ENCODE results near the gene SLC44A4.
"Not testable (repeated sequence)": the region's sequence is repeated elsewhere in the genome, so short reads cannot be mapped to it uniquely, and the experiment has no call there.

SLC44A4 gene

DNA sequence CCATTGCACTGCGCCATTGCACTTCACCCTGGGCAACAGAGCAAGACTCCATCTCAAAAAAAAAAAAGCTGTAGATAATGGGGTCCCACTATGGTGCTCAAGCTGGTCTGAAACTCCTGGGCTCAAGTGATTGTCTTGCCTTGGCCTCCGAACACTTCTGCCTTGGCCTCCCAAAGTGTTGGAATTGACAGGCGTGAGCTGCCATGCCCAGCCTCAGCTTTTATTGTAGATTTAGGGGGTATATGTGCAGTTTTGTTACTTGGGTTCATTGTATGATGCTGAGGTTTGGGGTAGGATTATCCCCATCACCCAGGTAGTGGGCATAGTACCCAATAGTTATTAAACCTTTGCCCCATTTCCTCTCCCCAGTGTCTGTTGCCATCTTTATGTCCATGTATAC is 39.8 kb downstream of the SLC44A4 start:
- Histone ChIP-seq H3K27me3 (ENCODE audit: control insufficient read depth, insufficient read depth, low read length) (no peaks in the 10 kb centered on the region), H3K36me3 (ENCODE audit: control insufficient read depth, insufficient read depth, low read length) (peaks cover 12% of the 10 kb centered on the region), H3K4me3 (ENCODE audit: low read length) (no peak overlapping the region), H3K9me3 (ENCODE audit: control insufficient read depth, low read length) (no peaks in the 10 kb centered on the region), H3K4me1 (ENCODE audit: control insufficient read depth, insufficient read depth, low read length) (peaks cover 33% of the 10 kb centered on the region), H3K9ac (ENCODE audit: low read length) (no peak overlapping the region)

DNA sequence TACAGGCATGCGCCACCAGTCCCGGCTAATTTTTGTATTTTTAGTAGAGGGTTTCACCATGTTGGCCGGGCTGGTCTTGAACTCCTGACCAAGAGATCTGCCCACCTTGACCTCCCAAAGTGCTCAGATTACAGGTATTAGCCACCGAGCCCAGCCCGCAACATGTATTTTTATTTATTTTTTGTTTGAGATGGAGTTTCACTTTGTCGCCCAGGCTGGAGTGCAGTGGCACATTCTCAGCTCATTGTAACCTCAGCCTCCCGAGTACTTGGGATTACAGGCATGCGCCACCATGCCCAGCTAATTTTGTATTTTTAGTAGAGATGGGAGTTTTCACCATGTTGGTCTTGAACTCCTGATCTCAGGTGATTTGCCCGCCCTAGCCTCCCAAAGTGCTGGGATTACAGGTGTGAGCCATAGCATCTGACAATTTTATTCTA is 40.7 kb downstream of the SLC44A4 start:
- Histone ChIP-seq H3K4me1 (ENCODE audit: control insufficient read depth, insufficient read depth, low read length) (peaks cover 34% of the 10 kb centered on the region), H3K36me3 (ENCODE audit: control insufficient read depth, insufficient read depth, low read length) (peaks cover 12% of the 10 kb centered on the region)
- not testable (repeated sequence) for H3K9me3 ChIP-seq (ENCODE audit: control insufficient read depth, low read length)

DNA sequence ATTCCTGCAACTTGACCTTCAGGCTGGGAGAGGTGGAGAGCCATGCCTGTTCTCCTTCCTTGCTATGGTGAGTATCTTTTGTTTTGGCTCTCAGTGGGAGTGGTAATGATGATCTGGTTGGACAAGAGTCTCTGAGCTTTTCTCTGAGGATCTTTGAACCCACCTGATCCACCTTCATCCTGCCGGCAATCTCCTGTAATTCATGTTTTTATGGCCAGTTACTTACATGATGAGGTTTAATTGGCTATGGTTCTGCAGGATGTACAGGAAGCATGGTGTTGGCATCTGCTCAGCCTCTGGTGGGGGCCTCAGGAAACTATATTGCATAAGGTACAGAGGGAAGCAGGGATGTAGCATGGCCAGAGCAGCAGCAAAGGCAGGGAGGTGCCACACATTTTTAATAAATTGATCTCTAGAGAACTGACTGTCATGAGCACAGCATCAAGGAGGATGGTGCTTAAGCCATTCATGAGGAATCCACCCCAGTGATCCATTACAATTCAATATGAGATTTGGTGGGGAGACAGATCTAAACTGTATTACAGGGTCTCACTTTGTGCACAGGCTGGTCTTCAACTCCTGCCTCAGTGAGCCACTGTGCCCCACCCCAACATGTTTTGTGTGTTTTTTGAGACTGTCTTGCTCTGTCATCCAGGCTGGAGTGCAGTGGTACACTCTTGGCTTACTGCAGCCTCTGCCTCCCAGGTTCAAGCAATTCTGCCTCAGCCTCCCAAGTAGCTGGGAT is 41.3 kb downstream of the SLC44A4 start:
- H3K9ac ChIP-seq (ENCODE audit: low read length): peak overlapping the region; percentile 74
- no peaks in the 10 kb centered on the region for H3K27me3 ChIP-seq (ENCODE audit: control insufficient read depth, insufficient read depth, low read length)
- H3K4me1 ChIP-seq (ENCODE audit: control insufficient read depth, insufficient read depth, low read length): peaks cover 35% of the 10 kb centered on the region
- H3K9me3 ChIP-seq (ENCODE audit: control insufficient read depth, low read length): no peaks in the 10 kb centered on the region
- H3K4me3 ChIP-seq (ENCODE audit: low read length): no peak overlapping the region
- H3K36me3 ChIP-seq (ENCODE audit: control insufficient read depth, insufficient read depth, low read length): peaks cover 12% of the 10 kb centered on the region

More for the DNA sequence above, 40.7 kb downstream of the SLC44A4 start:
- not testable (repeated sequence) for H3K27me3 ChIP-seq (ENCODE audit: control insufficient read depth, insufficient read depth, low read length); H3K4me3 ChIP-seq (ENCODE audit: low read length); H3K9ac ChIP-seq (ENCODE audit: low read length)

DNA sequence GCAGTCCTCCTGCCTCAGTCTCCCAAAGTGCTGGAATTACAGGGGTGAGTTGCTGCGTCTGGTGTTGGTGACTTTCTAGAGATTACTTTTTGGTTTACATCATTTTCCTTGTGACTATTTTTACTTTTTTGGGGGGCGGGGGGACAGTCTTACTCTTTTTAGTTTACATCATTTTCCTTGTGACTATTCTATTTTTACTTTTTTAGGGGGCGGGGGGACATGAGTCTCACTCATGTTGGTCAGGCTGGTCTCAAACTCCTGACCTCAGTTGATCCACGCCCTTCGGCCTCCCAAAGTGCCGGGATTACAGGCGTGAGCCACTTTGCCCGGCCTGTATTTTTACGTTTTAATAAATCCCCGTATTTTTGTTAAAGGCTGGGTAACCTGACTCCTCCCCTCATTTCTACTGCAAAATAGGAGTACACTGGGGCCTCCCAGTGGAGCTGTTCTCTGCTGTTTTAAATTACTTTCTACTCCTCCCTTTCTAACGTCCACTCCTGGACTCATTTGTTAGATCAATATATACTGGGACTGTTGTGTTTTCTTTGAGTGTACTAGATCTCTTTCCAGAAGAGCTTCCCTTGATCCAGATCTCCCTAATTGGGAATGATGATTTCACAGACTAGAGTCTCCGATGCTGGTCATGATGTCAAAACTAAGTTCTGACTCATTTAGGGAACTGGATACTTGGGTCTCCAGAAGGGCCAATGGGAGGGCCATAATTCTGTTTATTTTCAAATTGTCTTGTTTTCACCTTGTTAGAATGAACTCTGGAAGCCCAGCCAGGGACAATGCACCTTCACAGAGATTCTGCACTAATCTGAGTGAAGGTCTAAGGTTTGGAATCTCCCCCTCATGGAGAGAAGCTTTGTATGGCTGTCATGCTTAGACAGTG is 42.1 kb downstream of the SLC44A4 start:
- Histone ChIP-seq H3K9me3 (ENCODE audit: control insufficient read depth, low read length) (no peaks in the 10 kb centered on the region), H3K9ac (ENCODE audit: low read length) (peak overlapping the region; percentile 74), H3K4me3 (ENCODE audit: low read length) (peak overlapping the region; percentile 22), H3K27me3 (ENCODE audit: control insufficient read depth, insufficient read depth, low read length) (no peaks in the 10 kb centered on the region), H3K4me1 (ENCODE audit: control insufficient read depth, insufficient read depth, low read length) (peaks cover 36% of the 10 kb centered on the region), H3K36me3 (ENCODE audit: control insufficient read depth, insufficient read depth, low read length) (peaks cover 12% of the 10 kb centered on the region)

DNA sequence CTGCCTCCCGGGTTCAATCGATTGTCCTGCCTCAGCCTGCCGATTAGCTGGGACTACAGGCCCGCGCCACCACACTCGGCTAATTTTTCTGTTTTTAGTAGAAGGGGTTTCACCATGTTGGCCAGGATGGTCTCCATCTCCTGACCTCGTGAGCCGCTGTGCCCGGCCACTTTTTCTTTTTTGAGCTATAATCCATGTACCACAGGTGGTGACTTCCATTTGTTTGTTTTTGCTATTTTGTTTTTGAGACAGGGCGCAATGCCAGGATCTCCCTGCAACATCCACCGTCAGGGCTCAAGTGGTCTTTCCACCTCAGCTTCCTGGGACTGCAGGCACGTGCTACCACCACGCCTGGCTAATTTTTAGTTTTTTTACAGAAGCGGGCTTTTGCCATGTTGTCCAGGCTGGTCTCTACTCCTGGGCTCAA is 42.7 kb downstream of the SLC44A4 start:
- Histone ChIP-seq H3K9me3 (ENCODE audit: control insufficient read depth, low read length) (no peaks in the 10 kb centered on the region), H3K36me3 (ENCODE audit: control insufficient read depth, insufficient read depth, low read length) (peaks cover 12% of the 10 kb centered on the region), H3K4me3 (ENCODE audit: low read length) (peak overlapping the region; percentile 22), H3K27me3 (ENCODE audit: control insufficient read depth, insufficient read depth, low read length) (no peaks in the 10 kb centered on the region), H3K9ac (ENCODE audit: low read length) (peak overlapping the region; percentile 74), H3K4me1 (ENCODE audit: control insufficient read depth, insufficient read depth, low read length) (peaks cover 41% of the 10 kb centered on the region)

DNA sequence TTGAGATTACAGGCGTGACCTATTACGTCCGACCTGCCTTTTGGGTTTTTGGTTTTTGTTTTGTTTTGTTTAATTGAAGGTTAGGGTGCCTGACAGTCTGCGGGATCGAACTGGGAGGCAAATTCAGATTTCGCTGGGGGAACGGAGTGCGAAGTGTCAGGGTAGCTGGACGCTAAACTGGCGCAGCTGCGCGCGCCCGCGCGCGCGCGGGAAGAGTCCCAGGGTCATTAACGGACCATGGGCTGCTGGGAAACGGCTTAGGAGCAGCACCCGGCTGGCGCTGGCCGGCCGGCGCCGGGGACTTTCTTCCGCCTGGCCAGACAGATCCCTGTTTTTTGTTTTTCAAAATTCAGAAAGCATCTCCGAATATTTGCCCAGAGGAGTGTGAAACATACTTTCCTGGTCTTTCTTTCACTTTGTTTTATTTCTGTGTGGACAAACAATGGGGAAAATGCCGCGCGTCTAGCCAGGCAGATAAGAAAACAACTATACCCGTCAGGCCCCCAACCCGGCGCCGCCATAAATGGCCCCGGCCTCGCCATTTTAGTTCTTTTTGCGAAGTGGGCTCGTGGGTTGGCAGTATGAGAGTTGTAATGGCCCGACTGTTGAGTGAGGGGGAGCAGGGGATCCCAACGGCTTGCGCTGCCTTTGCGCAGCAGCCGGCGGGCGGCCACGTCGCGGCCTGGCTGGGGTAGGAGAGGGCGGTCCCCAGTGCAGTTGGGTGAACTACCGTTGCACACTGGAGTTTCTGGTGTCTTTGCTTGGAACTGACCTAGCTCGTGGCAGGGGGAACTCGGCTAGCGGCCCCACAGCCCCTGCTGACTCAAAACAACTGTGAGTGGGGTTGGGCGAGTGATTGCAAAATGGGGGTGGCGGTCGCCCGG is 44.2 kb downstream of the SLC44A4 start:
- H3K4me1 ChIP-seq (ENCODE audit: control insufficient read depth, insufficient read depth, low read length): peaks cover 45% of the 10 kb centered on the region

DNA sequence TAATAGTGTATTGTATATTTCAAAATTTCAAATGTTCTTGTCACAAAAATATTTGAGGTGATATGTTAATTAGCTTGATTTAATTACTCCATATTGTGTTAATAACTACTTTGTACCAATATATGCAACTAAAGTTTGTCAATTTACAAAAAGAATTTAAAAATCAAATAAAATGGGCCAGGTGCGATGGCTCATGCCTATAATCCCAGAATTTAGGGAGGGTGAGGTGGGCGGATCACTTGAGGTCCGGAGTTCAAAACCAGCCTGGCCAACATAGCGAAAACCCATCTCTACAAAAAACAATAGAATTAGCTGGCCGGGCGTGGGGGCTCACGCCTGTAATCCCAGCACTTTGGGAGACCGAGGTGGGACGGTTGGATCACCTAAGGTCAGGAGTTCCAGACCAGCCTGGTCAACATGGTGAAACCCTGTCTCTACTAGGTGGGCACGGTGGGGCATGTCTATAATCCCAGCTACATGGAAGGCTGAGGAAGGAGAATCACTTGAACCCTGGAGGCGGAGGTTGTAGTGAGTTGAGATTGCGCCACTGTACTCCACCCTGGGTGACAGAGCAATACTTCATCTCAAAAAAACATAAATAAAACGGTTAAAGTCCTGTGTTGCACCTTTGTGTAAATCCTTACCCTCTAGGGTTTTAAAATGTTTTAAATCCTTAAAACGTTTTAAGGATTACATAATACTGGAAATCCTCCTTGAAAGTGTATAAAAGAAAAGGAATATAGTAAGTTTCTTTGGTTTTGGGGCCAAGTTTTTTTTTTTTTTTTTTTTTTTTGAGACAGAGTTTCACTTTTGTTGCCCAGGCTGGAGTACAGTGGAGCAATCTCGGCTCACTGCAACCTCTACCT is 47.2 kb downstream of the SLC44A4 start:
- Histone ChIP-seq H3K9me3 (ENCODE audit: control insufficient read depth, low read length) (no peaks in the 10 kb centered on the region), H3K4me1 (ENCODE audit: control insufficient read depth, insufficient read depth, low read length) (peaks cover 27% of the 10 kb centered on the region), H3K4me3 (ENCODE audit: low read length) (no peak overlapping the region), H3K27me3 (ENCODE audit: control insufficient read depth, insufficient read depth, low read length) (no peaks in the 10 kb centered on the region), H3K9ac (ENCODE audit: low read length) (peak overlapping the region; percentile 34), H3K36me3 (ENCODE audit: control insufficient read depth, insufficient read depth, low read length) (no peaks in the 10 kb centered on the region)

More for the DNA sequence above, 44.2 kb downstream of the SLC44A4 start:
- Histone ChIP-seq H3K9ac (ENCODE audit: low read length) (peak overlapping the region; percentile 93), H3K36me3 (ENCODE audit: control insufficient read depth, insufficient read depth, low read length) (peaks cover 12% of the 10 kb centered on the region), H3K4me3 (ENCODE audit: low read length) (peak overlapping the region; percentile 94), H3K9me3 (ENCODE audit: control insufficient read depth, low read length) (no peaks in the 10 kb centered on the region), H3K27me3 (ENCODE audit: control insufficient read depth, insufficient read depth, low read length) (no peaks in the 10 kb centered on the region)

DNA sequence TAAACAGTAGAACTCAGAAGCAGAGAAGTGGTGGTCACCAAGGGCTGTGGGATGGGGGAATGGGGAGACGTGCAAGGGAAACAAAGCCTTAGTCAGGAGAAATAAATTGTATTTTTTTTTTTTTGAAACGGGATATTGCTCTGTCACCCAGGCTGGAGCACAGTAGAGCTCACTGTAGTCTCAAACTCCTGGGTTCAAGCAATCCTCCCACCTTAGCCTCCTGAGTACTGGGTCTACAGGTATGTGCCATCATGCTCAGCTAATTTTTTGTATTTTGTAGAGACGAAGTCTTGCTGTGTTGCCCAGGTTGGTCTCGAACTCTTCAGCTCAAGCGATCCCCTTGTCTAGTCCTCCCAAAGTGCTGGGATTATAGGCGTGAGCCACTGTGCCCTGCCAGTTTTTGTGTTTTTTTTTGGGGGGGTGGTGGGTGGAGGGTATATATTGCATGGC is 47.9 kb downstream of the SLC44A4 start:
- Histone ChIP-seq H3K27me3 (ENCODE audit: control insufficient read depth, insufficient read depth, low read length) (no peaks in the 10 kb centered on the region), H3K4me3 (ENCODE audit: low read length) (peak overlapping the region; percentile 18), H3K9me3 (ENCODE audit: control insufficient read depth, low read length) (no peaks in the 10 kb centered on the region), H3K36me3 (ENCODE audit: control insufficient read depth, insufficient read depth, low read length) (no peaks in the 10 kb centered on the region), H3K9ac (ENCODE audit: low read length) (peak overlapping the region; percentile 59), H3K4me1 (ENCODE audit: control insufficient read depth, insufficient read depth, low read length) (peaks cover 27% of the 10 kb centered on the region)

DNA sequence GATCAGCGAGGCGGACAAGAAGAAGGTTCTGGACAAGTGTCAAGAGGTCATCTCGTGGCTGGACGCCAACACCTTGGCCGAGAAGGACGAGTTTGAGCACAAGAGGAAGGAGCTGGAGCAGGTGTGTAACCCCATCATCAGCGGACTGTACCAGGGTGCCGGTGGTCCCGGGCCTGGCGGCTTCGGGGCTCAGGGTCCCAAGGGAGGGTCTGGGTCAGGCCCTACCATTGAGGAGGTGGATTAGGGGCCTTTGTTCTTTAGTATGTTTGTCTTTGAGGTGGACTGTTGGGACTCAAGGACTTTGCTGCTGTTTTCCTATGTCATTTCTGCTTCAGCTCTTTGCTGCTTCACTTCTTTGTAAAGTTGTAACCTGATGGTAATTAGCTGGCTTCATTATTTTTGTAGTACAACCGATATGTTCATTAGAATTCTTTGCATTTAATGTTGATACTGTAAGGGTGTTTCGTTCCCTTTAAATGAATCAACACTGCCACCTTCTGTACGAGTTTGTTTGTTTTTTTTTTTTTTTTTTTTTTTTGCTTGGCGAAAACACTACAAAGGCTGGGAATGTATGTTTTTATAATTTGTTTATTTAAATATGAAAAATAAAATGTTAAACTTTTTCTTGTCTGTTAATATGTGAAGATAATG is 49.0 kb downstream of the SLC44A4 start:
- H3K4me1 ChIP-seq (ENCODE audit: control insufficient read depth, insufficient read depth, low read length): peaks cover 36% of the 10 kb centered on the region
- H3K9me3 ChIP-seq (ENCODE audit: control insufficient read depth, low read length): no peaks in the 10 kb centered on the region
- H3K9ac ChIP-seq (ENCODE audit: low read length): peak overlapping the region; percentile 59
- H3K27me3 ChIP-seq (ENCODE audit: control insufficient read depth, insufficient read depth, low read length): no peaks in the 10 kb centered on the region
- H3K4me3 ChIP-seq (ENCODE audit: low read length): peak overlapping the region; percentile 70
- no peaks in the 10 kb centered on the region for H3K36me3 ChIP-seq (ENCODE audit: control insufficient read depth, insufficient read depth, low read length)

DNA sequence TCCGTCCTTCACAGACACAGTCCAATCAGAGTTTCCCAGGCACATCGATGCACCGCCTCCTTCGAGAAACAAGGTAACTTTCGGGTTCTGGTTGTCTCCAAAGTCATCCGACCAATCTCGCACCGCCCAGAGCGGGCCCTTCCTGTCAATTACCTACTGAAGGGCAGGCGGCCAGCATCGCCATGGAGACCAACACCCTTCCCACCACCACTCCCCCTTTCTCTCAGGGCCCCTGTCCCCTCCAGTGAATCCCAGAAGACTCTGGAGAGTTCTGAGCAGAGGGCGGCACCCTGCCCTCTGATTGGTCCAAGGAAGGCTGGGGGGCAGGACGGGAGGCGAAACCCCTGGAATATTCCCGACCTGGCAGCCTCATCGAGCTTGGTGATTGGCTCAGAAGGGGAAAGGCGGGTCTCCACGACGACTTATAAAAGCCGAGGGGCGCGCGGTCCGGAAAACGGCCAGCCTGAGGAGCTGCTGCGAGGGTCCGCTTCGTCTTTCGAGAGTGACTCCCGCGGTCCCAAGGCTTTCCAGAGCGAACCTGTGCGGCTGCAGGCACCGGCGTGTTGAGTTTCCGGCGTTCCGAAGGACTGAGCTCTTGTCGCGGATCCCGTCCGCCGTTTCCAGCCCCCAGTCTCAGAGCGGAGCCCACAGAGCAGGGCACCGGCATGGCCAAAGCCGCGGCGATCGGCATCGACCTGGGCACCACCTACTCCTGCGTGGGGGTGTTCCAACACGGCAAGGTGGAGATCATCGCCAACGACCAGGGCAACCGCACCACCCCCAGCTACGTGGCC is 51.3 kb downstream of the SLC44A4 start, which contains the start of gene HSPA1B:
TSS of gene HSPA1B (plus strand) at position 453 of the 794 bp plus-strand sequence. CDS start at position 666, 213 bp downstream.
- Histone ChIP-seq H3K27me3 (ENCODE audit: control insufficient read depth, insufficient read depth, low read length) (no peaks in the 10 kb centered on the region), H3K4me3 (ENCODE audit: low read length) (peak within 1 kb of the TSS; percentile 87), H3K9ac (ENCODE audit: low read length) (peak within 1 kb of the TSS; percentile 94), H3K36me3 (ENCODE audit: control insufficient read depth, insufficient read depth, low read length) (no peaks in the 10 kb centered on the region), H3K9me3 (ENCODE audit: control insufficient read depth, low read length) (no peaks in the 10 kb centered on the region), H3K4me1 (ENCODE audit: control insufficient read depth, insufficient read depth, low read length) (peaks cover 44% of the 10 kb centered on the region)

All from mucosa of stomach (tissue), 1 donor.